Omental fat pad (tissue), 4 donors: ENCODE measurements around the gene SPECC1. TPM values are rescaled to one million over a fixed set of nuclear protein-coding genes. Genes with fewer than 3 reads are reported as not detected.
"Not testable (repeated sequence)": the region's sequence is repeated elsewhere in the genome, so short reads cannot be mapped to it uniquely, and the experiment has no call there.

Experiments
- ATAC-seq: fragments of 150-250 bp; one replicate; pipeline ENCODE4 v1.9.1; 2016; ENCODE audit warnings: mild to moderate bottlenecking, moderate library complexity; ENCODE audit not compliant: low FRiP score
- DNase-seq: peaks from one replicate; pipeline ENCODE4 v3.0.0-alpha.2; 2019; ENCODE audit warnings: low spot score
- total RNA-seq, 4 donors: library from RNA; depleted of rRNA; stranded (reverse); fragments of >200 nt; gene quantifications; one replicate each; pipeline ENCODE4 v1.1.0, GENCODE V29; 2016
- TF ChIP-seq, protein P1 (sequence below), 3 donors: fragments of 450-650 bp; IDR thresholded peaks; one replicate each; pipeline ENCODE4 v1.5.1; 2016 to 2017; ENCODE audit warnings: antibody characterized with exemption in 3 of 3, mild to moderate bottlenecking in 3 of 3, moderate library complexity in 2 of 3

The SPECC1 gene, protein sequence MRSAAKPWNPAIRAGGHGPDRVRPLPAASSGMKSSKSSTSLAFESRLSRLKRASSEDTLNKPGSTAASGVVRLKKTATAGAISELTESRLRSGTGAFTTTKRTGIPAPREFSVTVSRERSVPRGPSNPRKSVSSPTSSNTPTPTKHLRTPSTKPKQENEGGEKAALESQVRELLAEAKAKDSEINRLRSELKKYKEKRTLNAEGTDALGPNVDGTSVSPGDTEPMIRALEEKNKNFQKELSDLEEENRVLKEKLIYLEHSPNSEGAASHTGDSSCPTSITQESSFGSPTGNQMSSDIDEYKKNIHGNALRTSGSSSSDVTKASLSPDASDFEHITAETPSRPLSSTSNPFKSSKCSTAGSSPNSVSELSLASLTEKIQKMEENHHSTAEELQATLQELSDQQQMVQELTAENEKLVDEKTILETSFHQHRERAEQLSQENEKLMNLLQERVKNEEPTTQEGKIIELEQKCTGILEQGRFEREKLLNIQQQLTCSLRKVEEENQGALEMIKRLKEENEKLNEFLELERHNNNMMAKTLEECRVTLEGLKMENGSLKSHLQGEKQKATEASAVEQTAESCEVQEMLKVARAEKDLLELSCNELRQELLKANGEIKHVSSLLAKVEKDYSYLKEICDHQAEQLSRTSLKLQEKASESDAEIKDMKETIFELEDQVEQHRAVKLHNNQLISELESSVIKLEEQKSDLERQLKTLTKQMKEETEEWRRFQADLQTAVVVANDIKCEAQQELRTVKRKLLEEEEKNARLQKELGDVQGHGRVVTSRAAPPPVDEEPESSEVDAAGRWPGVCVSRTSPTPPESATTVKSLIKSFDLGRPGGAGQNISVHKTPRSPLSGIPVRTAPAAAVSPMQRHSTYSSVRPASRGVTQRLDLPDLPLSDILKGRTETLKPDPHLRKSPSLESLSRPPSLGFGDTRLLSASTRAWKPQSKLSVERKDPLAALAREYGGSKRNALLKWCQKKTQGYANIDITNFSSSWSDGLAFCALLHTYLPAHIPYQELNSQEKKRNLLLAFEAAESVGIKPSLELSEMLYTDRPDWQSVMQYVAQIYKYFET
- total RNA-seq: 100 to 1,000 TPM in 1 of 4 donors, 10 to 100 TPM in 3; 34.2 to 114 (median 53.1) TPM

DNA sequence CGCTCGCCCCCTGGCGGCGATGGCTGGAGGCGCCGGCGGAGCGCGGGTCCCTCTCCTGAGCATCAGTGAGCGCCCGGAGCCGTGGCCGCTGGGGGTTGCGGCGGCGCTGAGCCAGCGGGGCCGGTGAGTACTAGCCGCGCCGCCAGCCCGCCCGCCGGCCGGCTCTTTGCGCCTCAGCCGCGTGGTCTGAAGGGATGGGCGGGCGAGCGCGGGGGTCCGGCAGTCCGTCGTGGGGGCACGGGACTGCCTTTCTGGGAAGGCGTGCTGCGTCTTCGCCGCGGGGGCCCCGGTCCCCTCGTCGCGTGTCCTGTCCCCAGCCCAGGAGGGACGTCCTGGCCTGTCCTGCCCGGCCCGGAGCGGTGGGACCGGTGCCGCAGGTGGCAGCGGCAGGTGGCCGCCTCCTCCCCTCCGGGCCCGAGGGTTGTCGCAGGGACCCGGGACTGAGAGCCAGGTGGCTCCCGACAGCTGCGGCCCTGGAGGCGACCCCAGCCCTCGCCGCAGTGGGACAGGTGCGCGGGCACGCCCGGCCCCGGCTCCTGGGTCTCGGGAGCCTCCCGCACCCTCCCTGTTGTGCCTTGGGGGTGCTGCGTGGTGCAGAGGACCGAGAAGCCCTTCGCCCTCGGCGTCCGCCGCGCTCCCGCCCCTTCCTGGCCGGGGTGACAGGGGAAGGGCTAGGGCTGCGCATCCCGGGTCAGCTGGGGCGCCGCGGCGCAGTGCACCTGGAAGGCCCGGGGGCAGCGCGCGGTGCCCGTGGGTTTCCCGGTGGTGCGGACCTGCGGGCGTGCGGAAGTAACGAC, at the start of gene SPECC1:
TSS of gene SPECC1 (plus strand) at position 58 of the 797 bp plus-strand sequence. CDS start 87,293 bp downstream, outside the sequence.
- TF ChIP-seq, protein P1, sequence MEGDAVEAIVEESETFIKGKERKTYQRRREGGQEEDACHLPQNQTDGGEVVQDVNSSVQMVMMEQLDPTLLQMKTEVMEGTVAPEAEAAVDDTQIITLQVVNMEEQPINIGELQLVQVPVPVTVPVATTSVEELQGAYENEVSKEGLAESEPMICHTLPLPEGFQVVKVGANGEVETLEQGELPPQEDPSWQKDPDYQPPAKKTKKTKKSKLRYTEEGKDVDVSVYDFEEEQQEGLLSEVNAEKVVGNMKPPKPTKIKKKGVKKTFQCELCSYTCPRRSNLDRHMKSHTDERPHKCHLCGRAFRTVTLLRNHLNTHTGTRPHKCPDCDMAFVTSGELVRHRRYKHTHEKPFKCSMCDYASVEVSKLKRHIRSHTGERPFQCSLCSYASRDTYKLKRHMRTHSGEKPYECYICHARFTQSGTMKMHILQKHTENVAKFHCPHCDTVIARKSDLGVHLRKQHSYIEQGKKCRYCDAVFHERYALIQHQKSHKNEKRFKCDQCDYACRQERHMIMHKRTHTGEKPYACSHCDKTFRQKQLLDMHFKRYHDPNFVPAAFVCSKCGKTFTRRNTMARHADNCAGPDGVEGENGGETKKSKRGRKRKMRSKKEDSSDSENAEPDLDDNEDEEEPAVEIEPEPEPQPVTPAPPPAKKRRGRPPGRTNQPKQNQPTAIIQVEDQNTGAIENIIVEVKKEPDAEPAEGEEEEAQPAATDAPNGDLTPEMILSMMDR (IDR thresholded peaks at IDR 0.05): peak in 2 of 3 donors; percentile 80 to 96
- DNase-seq (peak; percentile 75), ATAC-seq (peak; percentile 97)

- ATAC-seq, DNase-seq: not testable (repeated sequence)
Measured at GRCh38 chr17:19962954-19963353, 46.2 kb upstream of the SPECC1 start.

DNA sequence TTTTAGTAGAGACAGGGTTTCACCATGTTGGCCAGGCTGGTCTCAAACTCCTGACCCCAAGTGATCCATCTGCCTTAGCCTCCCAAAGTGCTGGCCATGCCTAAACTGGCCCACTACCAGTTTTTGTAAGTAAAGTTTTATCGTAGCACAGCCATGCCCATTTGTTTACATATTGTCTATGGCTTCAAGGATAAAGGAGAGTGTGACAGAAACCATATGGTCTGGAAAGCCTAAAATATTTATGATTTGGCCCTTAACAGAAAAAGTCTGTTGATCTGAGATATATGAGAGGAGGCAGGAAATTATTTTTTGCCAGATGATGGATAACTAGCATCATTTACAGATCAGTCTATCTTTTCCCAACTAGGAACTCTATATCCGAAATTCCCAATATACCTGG, 36.0 kb upstream of the SPECC1 start:
- TF ChIP-seq, protein P1 (IDR thresholded peaks at IDR 0.05): no peak
- no peak for ATAC-seq

DNA sequence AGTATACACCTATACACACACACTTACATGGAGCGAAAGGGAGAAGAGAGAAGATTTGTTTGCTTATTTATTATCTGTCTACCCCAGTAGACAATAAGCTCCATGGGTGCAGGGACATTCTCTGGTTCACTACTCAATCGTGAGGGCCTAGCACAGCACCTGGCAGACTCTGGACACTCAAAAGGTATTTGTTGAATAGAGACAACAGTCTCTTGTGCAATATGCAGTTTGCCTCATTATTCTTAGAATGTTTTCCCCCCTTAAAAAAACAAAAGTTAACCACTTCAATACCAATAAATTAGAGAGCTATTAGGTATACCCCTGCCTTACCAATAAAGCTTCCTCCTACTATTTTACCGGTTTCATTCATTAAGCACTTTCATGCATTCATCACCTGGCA, 33.6 kb upstream of the SPECC1 start:
- TF ChIP-seq, protein P1 (IDR thresholded peaks at IDR 0.05): no peak
- no peak for DNase-seq
- no peak for ATAC-seq

More for the DNA sequence above, 36.0 kb upstream of the SPECC1 start:
- no peak for DNase-seq

- ATAC-seq (peak; percentile 95), DNase-seq (peak; percentile 84)
- TF ChIP-seq, protein P1 (IDR thresholded peaks at IDR 0.05): no peak
Measured at GRCh38 chr17:19977293-19978208, 31.6 kb upstream of the SPECC1 start, which contains the start of gene AKAP10. Gene AKAP10, minus strand, starts transcription at chr17:19977828. Its CDS starts 149 bp downstream, at chr17:19977679.

DNA sequence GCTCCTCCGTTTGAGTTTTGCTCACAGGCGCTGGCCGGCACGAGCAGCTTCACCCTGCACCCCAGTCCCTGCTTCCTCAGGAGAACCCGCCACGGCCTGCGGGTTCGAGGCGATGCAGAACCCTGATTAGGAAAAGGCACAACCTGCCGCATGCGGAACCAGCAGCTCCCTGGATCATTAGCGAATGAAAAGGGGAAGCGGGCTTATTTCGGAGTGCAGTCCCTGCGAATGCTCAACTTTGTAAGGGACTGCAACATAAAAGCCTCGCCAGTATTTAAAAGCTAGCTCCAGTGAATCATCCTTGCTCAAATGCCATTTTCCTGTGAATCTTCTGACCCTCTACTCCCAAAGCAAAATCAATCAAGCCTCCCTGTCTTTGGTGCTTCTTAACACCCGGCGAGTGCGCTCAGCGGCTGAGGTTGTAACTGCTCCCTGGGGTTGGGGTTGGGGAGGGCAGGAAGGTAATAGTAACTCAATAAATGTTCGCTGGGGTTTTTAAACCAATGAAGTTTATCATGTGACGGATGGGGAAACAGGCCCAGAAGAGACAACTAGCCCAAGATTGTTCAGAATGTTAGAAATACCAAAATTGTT, 30.9 kb upstream of the SPECC1 start:
- TF ChIP-seq, protein P1 (IDR thresholded peaks at IDR 0.05): no peak
- no peak for DNase-seq
- ATAC-seq: no peak
